ENCODE data around the gene PLAAT4. TPM values are rescaled to one million over a fixed set of nuclear protein-coding genes. Genes with fewer than 3 reads are reported as not detected.

PLAAT4 gene
- total and polyA plus RNA-seq, 4 experiments from 2014 or later = 152 to 416 (median 277) TPM

GRCh38 chr11:63563201-63564055 is 26.8 kb downstream of the PLAAT4 start, which contains the start of gene PLAAT2:
Gene PLAAT2, minus strand, starts transcription at chr11:63563379. Its CDS starts 55 bp downstream, at chr11:63563324.
- H3K27ac Mint-ChIP-seq = peak within 1 kb of the TSS; percentile 39 to 92 (median 87)
- H3K36me3 Mint-ChIP-seq = no peaks in the 10 kb centered on the region
- H3K27me3 ChIP-seq (ENCODE audit: insufficient read depth, low read length) = no peaks in the 10 kb centered on the region
- H3K27ac ChIP-seq (ENCODE audit: low read depth, low read length) = no peak within 1 kb of the TSS
- intact Hi-C loops (cut with micrococcal nuclease) = no loop called here
- H3K9me3 Mint-ChIP-seq = no peaks in the 10 kb centered on the region
- no peaks in the 10 kb centered on the region for H3K9me3 ChIP-seq (ENCODE audit: control insufficient read depth in 1 of 2, low read length in 2 of 2)
- no peak for DNase-seq
- peak within 1 kb of the TSS in 5 of 8 donors; percentile 2 to 75 (median 43) for H3K4me3 Mint-ChIP-seq
- peaks cover 65% of the 10 kb centered on the region for H3K4me1 ChIP-seq (ENCODE audit: insufficient read depth, low read length)
- H3K36me3 ChIP-seq (ENCODE audit: insufficient read depth, low read length) = no peaks in the 10 kb centered on the region
- peaks cover 47 to 65% (median 51%) of the 10 kb centered on the region in 4 donors for H3K4me1 Mint-ChIP-seq
- CTCF ChIA-PET (ENCODE audit: partially characterized antibody) = interaction anchor here (0.8 to 1.7 kb wide), 3 partner anchors 10 to 14 kb away, joined by 3 to 4 read pairs (median 3); no protein-coding TSS in a partner anchor
- POLR2A ChIA-PET (ENCODE audit: partially characterized antibody) = interaction anchor here (1.3 to 3.0 kb wide), 4 partner anchors 10 to 27 kb away, joined by 4 to 12 read pairs (median 7); partner anchors contain the start of gene PLAAT4
- H3K4me3 ChIP-seq (ENCODE audit: low read length in 2 of 2) = no peak within 1 kb of the TSS
- H3K27me3 Mint-ChIP-seq = no peaks in the 10 kb centered on the region

DNA sequence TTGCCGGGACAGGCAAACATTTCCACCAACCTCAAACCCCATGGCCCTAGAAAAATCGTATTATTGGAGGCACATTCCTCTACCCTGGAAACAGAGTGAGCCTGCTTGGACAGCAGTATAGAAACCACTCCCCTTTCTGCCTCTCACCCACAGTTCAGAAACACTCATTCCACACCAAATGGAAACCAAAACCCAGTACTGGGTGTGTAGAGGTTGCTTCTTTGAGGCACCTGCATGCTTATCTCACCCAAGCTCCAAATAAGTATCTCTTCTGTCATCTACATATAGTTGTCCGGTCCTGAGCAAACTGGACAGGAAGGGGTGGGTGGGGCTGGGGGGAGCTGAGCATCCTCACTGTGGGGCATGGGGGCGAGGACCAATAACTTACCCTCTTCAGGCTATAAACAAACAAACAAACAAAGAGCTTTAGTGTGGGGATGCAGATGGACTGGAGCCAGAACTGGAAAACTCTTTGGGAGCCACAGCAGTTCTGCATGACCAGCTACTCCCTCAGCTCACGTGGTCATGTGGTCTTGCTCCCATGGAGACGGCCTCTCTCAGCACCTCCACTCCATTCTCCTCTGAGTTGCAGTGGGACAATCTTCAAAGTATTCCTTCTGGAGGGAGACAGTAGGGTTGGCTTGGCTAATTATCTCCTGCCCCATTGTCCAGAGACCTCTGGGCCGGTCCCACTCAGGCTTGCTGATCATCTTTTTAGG is 27.6 kb downstream of the PLAAT4 start:
- H3K36me3 ChIP-seq (ENCODE audit: insufficient read depth, low read length) = no peaks in the 10 kb centered on the region
- peaks cover 65% of the 10 kb centered on the region for H3K4me1 ChIP-seq (ENCODE audit: insufficient read depth, low read length)
- DNase-seq = peak in 1 of 5 donors; percentile 18
- ChIA-PET CTCF (ENCODE audit: partially characterized antibody) (interaction anchor here (0.8 to 1.7 kb wide), 3 partner anchors 13 to 28 kb away, joined by 3 to 4 read pairs (median 3); partner anchors contain the start of gene PLAAT4), POLR2A (ENCODE audit: partially characterized antibody) (interaction anchor here (1.3 to 3.0 kb wide), 4 partner anchors 11 to 27 kb away, joined by 4 to 12 read pairs (median 7); partner anchors contain the start of gene PLAAT4)
- H3K27me3 Mint-ChIP-seq = no peaks in the 10 kb centered on the region
- peaks cover 47 to 71% (median 55%) of the 10 kb centered on the region in 4 donors for H3K4me1 Mint-ChIP-seq
- peak overlapping the region in 3 of 8 donors; percentile 2 to 75 (median 59) for H3K4me3 Mint-ChIP-seq
- no peaks in the 10 kb centered on the region for H3K9me3 ChIP-seq (ENCODE audit: control insufficient read depth in 1 of 2, low read length in 2 of 2)
- no peaks in the 10 kb centered on the region for H3K27me3 ChIP-seq (ENCODE audit: insufficient read depth, low read length)
- no peak overlapping the region for H3K4me3 ChIP-seq (ENCODE audit: low read length in 2 of 2)
- H3K36me3 Mint-ChIP-seq = no peaks in the 10 kb centered on the region
- intact Hi-C loops (cut with micrococcal nuclease) = no loop called here
- no peak overlapping the region for H3K27ac ChIP-seq (ENCODE audit: low read depth, low read length)
- H3K27ac Mint-ChIP-seq = peak overlapping the region; percentile 61 to 92 (median 87)
- H3K9me3 Mint-ChIP-seq = no peaks in the 10 kb centered on the region

GRCh38 chr11:63564784-63565350 is 28.3 kb downstream of the PLAAT4 start:
- H3K27me3 ChIP-seq (ENCODE audit: insufficient read depth, low read length) = no peaks in the 10 kb centered on the region
- no peaks in the 10 kb centered on the region for H3K9me3 Mint-ChIP-seq
- H3K36me3 ChIP-seq (ENCODE audit: insufficient read depth, low read length) = no peaks in the 10 kb centered on the region
- CTCF ChIA-PET (ENCODE audit: partially characterized antibody) = interaction anchor here (0.8 to 1.7 kb wide), 2 partner anchors 13 to 28 kb away, joined by 3 read pairs; partner anchors contain the start of gene PLAAT4
- no peaks in the 10 kb centered on the region for H3K36me3 Mint-ChIP-seq
- no peak overlapping the region for H3K4me3 ChIP-seq (ENCODE audit: low read length in 2 of 2)
- DNase-seq = no peak
- intact Hi-C loops (cut with micrococcal nuclease) = no loop called here
- H3K27ac ChIP-seq (ENCODE audit: low read depth, low read length) = no peak overlapping the region
- H3K4me1 ChIP-seq (ENCODE audit: insufficient read depth, low read length) = peaks cover 63% of the 10 kb centered on the region
- H3K4me1 Mint-ChIP-seq = peaks cover 44 to 65% (median 50%) of the 10 kb centered on the region in 4 donors
- peak overlapping the region in 3 of 8 donors; percentile 10 to 59 (median 47) for H3K4me3 Mint-ChIP-seq
- POLR2A ChIA-PET (ENCODE audit: partially characterized antibody) = interaction anchor here (1.9 to 3.0 kb wide), 3 partner anchors 10 to 28 kb away, joined by 5 to 12 read pairs (median 9); partner anchors contain the start of gene PLAAT4
- peak overlapping the region; percentile 57 to 89 (median 83) for H3K27ac Mint-ChIP-seq
- H3K27me3 Mint-ChIP-seq = no peaks in the 10 kb centered on the region
- H3K9me3 ChIP-seq (ENCODE audit: control insufficient read depth in 1 of 2, low read length in 2 of 2) = no peaks in the 10 kb centered on the region

- Histone ChIP-seq H3K36me3 (ENCODE audit: insufficient read depth, low read length) (no peaks in the 10 kb centered on the region), H3K9me3 (ENCODE audit: control insufficient read depth in 1 of 2, low read length in 2 of 2) (no peaks in the 10 kb centered on the region), H3K27ac (ENCODE audit: low read depth, low read length) (peak overlapping the region; percentile 74), H3K27me3 (ENCODE audit: insufficient read depth, low read length) (no peaks in the 10 kb centered on the region), H3K4me3 (ENCODE audit: low read length in 2 of 2) (no peak overlapping the region), H3K4me1 (ENCODE audit: insufficient read depth, low read length) (peaks cover 44% of the 10 kb centered on the region)
- peak overlapping the region; percentile 23 to 79 (median 64) for H3K4me3 Mint-ChIP-seq
- H3K4me1 Mint-ChIP-seq = peaks cover 32 to 46% (median 36%) of the 10 kb centered on the region in 4 donors
- DNase-seq = peak; percentile 80 to 96 (median 90)
- intact Hi-C loops (cut with micrococcal nuclease) = loop anchor here (2.0 kb wide), 1 partner anchor 30 kb away; the partner anchor contains the start of gene PLAAT4
- H3K27ac Mint-ChIP-seq = peak overlapping the region; percentile 90 to 99 (median 96)
- ChIA-PET POLR2A (ENCODE audit: partially characterized antibody) (interaction anchor here (0.7 to 2.9 kb wide), 17 partner anchors 14 to 115 kb away, joined by 3 to 31 read pairs (median 5); partner anchors contain the start of genes PLAAT4, PLAAT5 and RTN3), CTCF (ENCODE audit: partially characterized antibody) (interaction anchor here (1.0 to 1.8 kb wide), 5 partner anchors 30 to 88 kb away, joined by 3 to 5 read pairs (median 3); partner anchors contain the start of gene PLAAT4)
- no peaks in the 10 kb centered on the region for H3K27me3 Mint-ChIP-seq
- no peaks in the 10 kb centered on the region for H3K9me3 Mint-ChIP-seq
- no peaks in the 10 kb centered on the region for H3K36me3 Mint-ChIP-seq
These were observed 30.6 kb downstream of the PLAAT4 start for GRCh38 chr11:63567044-63567840.

GRCh38 chr11:63569570-63569969 is 33.0 kb downstream of the PLAAT4 start:
- Histone ChIP-seq H3K4me3 (ENCODE audit: low read length in 2 of 2) (no peak overlapping the region), H3K27ac (ENCODE audit: low read depth, low read length) (no peak overlapping the region), H3K36me3 (ENCODE audit: insufficient read depth, low read length) (no peaks in the 10 kb centered on the region), H3K9me3 (ENCODE audit: control insufficient read depth in 1 of 2, low read length in 2 of 2) (no peaks in the 10 kb centered on the region), H3K27me3 (ENCODE audit: insufficient read depth, low read length) (no peaks in the 10 kb centered on the region), H3K4me1 (ENCODE audit: insufficient read depth, low read length) (peaks cover 42% of the 10 kb centered on the region)
- H3K9me3 Mint-ChIP-seq = peaks cover 0 to 1% (median 0%) of the 10 kb centered on the region in 8 donors
- CTCF ChIA-PET (ENCODE audit: partially characterized antibody) = no interaction called here
- H3K4me1 Mint-ChIP-seq = peaks cover 32 to 47% (median 36%) of the 10 kb centered on the region in 4 donors
- intact Hi-C loops (cut with micrococcal nuclease) = no loop called here
- H3K36me3 Mint-ChIP-seq = peaks cover 0 to 3% of the 10 kb centered on the region in 2 donors
- H3K4me3 Mint-ChIP-seq = no peak overlapping the region
- peak overlapping the region in 2 of 7 donors; percentile 57 to 61 for H3K27ac Mint-ChIP-seq
- DNase-seq = no peak
- POLR2A ChIA-PET (ENCODE audit: partially characterized antibody) = interaction anchor here (1.1 kb wide), 1 partner anchor 32 kb away, joined by 3 read pairs; the partner anchor contains the start of gene PLAAT4
- H3K27me3 Mint-ChIP-seq = no peaks in the 10 kb centered on the region
